ENCODE data around the gene ZNF830.

Gene ZNF830, protein sequence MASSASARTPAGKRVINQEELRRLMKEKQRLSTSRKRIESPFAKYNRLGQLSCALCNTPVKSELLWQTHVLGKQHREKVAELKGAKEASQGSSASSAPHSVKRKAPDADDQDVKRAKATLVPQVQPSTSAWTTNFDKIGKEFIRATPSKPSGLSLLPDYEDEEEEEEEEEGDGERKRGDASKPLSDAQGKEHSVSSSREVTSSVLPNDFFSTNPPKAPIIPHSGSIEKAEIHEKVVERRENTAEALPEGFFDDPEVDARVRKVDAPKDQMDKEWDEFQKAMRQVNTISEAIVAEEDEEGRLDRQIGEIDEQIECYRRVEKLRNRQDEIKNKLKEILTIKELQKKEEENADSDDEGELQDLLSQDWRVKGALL

DNA sequence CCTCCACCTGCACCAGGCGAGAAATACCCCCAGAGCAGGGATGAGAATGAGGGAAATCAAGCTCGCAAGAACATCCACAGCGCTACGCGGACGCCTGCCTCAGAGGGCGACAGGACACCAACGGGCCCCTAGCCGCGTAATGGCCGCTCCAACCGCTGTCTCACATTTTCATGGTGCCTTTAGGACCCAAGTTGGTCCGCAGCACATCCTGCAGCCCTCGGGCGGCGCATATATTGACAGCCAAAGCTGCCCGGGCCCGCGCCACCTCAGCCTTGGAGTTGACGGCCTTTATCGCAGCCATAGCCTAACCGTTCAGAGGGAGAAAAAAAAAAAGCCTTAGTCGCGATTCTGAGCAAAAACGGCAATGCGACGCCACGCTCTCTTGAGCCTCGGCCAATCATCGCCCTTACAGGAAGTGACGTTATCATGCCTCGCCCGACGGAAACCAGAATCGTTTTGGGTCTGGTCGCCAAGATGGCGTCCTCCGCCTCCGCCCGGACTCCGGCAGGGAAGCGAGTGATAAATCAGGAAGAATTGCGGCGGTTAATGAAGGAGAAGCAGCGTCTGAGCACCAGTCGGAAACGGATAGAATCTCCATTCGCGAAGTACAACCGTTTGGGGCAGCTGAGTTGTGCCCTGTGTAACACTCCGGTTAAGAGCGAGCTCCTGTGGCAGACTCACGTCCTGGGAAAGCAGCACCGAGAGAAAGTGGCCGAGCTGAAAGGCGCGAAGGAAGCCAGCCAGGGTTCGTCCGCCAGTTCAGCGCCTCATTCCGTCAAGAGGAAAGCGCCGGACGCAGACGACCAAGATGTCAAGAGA lies at the start of gene ZNF830, which contains the start of gene CCT6B:
Gene ZNF830 (plus strand): TSS at position 448 of the 819 bp plus-strand sequence. CDS start 27 bp downstream, at position 475.
Gene CCT6B (minus strand): TSS at position 368 of the 819 bp plus-strand sequence. CDS start 67 bp downstream, at position 301.
- TF ChIP-seq GATA2 (IDR thresholded peaks at IDR 0.05; ENCODE audit: low read depth, low read length) (no peak), GATA3 (IDR thresholded peaks at IDR 0.05; ENCODE audit: low read depth, low read length) (no peak)

DNA sequence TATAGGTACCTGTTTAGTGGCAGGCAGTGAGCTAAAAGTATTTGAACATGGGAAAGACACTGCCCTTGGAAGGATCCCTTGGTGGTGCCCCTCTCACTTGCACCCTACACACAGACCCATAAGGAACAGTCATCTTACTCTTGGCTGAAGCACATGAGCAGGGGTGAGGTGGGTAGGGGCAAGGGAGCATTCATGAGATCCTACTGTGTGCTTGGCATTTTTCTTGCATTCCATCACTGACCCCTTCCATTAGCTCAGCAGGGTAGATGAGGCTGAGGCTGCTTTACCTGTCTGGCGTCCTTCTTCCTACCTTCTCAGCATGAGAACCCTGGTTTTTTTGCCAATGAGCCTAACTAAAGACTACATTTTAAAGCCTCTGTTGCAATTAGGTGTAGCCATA lies 48.3 kb upstream of the ZNF830 start:
- TF ChIP-seq GATA2 (IDR thresholded peaks at IDR 0.05; ENCODE audit: low read depth, low read length) (no peak), GATA3 (IDR thresholded peaks at IDR 0.05; ENCODE audit: low read depth, low read length) (no peak)

DNA sequence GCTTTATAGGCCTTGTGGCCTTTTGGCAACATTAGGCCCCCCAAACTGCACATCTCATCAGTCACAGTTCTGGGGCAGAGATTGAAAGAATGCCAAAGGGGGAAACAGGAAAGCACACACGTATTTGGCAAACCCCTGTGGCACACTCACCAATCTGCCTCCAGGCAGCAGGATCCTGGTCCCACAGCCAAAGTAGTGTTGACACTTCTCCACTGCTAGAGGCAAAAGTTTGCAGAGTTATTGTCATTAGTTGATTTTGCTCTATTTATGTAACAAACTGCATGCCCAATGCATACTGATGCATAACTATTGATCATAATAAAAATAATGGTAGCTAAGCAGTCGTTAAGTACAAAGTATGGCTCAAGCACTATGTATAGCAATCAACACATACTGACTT lies 45.2 kb upstream of the ZNF830 start:
- TF ChIP-seq GATA2 (IDR thresholded peaks at IDR 0.05; ENCODE audit: low read depth, low read length), result no peak
- no peak for TF ChIP-seq GATA3 (IDR thresholded peaks at IDR 0.05; ENCODE audit: low read depth, low read length)

DNA sequence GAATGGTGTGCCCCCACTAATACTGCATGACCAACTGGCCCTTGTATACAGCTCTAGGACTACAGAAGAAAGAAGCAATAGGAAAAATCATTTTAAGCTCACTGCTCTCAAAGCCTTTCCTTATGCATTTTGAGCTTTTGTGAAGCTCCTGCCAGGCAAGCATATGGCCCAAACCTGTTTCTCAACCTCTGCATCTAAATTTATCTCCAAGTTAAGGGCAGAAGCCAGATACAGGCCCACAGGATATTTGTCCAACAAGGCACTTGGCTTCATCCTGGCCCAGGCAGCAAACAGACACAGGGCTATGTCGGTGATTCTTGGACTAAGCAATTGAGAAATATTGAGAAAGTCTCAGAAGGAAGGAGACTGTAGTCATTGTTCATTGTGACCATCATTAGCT lies 44.0 kb upstream of the ZNF830 start:
- TF ChIP-seq GATA2 (IDR thresholded peaks at IDR 0.05; ENCODE audit: low read depth, low read length) (no peak), GATA3 (IDR thresholded peaks at IDR 0.05; ENCODE audit: low read depth, low read length) (no peak)

DNA sequence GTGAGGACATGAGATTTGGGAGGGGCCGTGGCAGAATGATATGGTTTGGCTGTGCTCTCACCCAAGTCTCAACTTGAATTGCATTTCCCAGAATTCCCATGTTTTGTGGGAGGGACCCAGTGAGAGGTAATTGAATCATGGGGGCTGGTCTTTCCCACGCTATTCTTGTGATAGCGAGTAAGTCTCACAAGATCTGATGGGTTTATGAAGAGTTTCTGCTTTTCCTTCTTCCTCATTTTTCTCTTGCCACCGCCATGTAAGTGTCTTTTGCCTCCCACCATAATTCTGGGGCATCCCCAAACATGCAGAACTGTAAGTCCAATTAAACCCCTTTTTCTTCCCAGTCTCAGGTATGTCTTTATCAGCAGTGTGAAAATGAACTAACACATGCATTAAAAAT lies 40.7 kb upstream of the ZNF830 start:
- no peak for TF ChIP-seq GATA2 (IDR thresholded peaks at IDR 0.05; ENCODE audit: low read depth, low read length)
- no peak for TF ChIP-seq GATA3 (IDR thresholded peaks at IDR 0.05; ENCODE audit: low read depth, low read length)

DNA sequence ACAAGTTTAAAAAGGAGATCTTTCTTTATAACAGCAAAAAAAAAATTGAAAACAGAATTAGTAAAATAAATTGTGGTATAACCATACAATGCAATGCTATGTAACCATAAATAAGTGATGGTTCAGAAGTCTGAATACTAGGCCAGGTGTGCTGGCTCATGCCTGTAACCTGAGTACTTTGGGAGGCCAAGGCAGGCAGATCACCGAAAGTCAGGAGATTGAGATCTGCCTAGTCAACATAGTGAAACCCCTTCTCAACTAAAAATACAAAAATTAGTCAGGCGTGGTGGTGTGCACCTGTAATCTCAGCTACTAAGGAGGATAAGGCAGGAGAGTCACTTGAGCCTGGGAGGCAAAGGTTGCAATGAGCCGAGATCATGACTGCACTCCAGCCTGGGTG lies 34.7 kb upstream of the ZNF830 start:
- TF ChIP-seq GATA2 (IDR thresholded peaks at IDR 0.05; ENCODE audit: low read depth, low read length), result no peak
- TF ChIP-seq GATA3 (IDR thresholded peaks at IDR 0.05; ENCODE audit: low read depth, low read length), result no peak

DNA sequence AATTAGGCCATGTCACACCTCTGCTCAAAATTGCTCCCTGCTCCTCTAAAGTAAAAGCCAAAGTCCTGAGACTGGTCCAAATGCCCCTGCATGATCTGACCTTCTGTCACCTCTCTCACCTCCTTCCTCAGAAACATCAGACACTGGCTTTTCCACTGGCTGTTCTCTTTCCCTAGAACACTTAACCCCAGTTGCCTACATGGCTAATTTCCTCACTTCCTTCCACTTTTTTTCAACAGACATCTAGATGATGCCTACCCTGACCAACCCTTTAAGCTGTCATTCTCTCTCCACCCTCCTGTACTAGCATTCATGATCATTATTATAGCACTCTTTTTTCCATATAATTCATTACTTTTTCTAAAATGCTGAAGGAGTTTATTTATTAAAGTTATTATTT lies 31.1 kb upstream of the ZNF830 start:
- TF ChIP-seq GATA2 (IDR thresholded peaks at IDR 0.05; ENCODE audit: low read depth, low read length) (no peak), GATA3 (IDR thresholded peaks at IDR 0.05; ENCODE audit: low read depth, low read length) (no peak)

DNA sequence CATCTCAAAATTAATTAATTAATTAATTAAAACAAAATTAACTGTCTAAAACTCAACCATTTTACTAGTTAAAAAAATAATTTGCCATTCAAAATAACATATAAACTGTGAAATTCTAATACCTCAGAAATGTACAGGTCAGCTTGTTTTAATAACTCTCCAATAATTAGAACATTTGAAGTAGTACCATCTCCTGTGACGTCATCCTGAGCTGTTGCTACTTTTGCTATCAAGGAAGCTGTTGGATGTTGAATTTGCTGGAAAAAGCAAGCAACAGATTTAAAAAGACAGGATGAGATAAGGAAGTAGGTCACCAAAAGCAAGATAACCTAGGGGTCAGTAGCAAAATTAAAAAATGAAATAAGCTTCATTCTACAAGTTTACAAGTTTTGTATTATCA lies 2.9 kb upstream of the ZNF830 start:
- TF ChIP-seq GATA2 (IDR thresholded peaks at IDR 0.05; ENCODE audit: low read depth, low read length) (no peak), GATA3 (IDR thresholded peaks at IDR 0.05; ENCODE audit: low read depth, low read length) (no peak)

DNA sequence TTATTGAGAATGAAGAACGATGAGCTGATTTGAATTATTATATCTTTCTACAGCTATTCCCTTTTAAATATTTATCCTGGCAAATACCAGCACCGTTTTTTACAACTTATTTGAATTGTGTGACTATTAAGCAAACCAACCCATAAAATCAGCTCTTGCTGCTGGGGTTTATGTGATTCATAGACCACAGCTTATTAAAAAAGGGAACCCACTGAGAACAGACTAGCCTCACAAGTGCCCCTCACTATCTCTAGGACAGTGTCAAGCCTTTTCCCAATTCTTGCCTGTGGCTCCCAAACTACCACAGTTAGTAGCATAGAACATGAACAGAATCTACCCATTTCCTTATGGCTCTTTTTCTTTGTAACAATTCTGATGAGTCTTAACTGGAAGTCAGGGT lies 12.8 kb downstream of the ZNF830 start:
- TF ChIP-seq GATA2 (IDR thresholded peaks at IDR 0.05; ENCODE audit: low read depth, low read length) (no peak), GATA3 (IDR thresholded peaks at IDR 0.05; ENCODE audit: low read depth, low read length) (no peak)

DNA sequence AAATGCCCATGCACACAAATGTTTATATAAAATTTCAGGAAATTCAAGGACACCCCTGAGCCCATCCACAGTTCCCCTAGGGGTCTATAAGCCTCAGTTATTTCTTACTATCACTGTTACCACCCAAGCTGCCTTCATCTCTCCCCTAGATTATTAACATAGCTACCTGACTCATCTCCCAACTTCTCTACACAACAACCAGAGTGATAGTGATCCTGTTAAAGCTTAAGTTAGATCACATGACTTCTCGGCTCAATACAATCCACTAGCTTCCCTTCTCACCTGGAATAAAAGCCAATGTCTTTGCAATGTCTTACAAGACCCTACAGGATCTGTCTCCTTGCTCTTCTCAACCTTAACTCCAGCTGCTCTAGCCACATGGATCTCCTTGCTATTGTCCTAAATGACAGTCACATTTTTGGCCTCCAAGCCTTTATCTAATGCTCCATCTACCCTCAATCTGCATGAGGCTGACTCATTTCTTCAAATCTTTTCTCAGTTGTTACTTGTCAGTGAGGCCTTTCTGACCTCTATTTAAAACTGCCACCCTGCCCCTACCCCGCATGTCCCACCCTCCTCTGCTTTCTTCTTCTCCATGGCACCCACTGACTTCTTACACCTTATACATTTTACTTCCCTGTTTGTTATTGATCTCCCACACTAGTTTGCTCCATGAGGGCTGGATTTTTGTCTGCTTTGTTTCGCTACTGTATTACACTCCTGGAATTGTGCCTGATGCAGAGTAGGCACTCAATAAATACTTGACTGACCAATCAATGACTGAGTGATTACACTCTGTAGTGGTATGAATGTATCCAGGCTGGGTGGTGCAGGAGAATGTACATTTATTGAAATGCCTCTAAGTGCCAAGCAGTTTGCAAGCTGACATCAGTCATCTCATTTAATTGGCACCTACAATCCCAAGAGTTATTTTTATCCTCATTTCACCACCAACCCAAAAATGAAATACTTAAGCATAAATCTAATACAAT lies 13.8 kb downstream of the ZNF830 start:
- TF ChIP-seq GATA2 (IDR thresholded peaks at IDR 0.05; ENCODE audit: low read depth, low read length), result peak; percentile 9; the same call in 1 of the 2 replicates
- no peak for TF ChIP-seq GATA3 (IDR thresholded peaks at IDR 0.05; ENCODE audit: low read depth, low read length)

DNA sequence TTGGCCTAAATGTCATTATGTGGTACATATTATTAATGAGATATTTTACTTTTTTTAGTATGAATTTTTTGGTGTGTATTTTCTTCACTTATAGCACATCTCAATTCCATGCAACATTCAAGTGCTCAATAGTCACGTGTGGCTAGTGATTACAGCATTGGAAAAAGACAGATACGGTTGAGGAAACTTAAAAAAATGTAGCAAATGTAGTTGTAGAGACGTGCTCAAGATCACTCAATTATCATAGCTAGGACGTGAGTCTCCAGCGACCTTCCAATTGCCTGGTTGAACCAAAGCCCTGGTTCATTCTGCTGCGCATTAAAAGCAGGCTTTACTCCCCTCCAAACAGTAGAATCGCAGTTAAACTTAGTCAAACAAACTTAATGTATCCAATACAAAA lies 17.8 kb downstream of the ZNF830 start:
- TF ChIP-seq GATA2 (IDR thresholded peaks at IDR 0.05; ENCODE audit: low read depth, low read length) (no peak), GATA3 (IDR thresholded peaks at IDR 0.05; ENCODE audit: low read depth, low read length) (no peak)

DNA sequence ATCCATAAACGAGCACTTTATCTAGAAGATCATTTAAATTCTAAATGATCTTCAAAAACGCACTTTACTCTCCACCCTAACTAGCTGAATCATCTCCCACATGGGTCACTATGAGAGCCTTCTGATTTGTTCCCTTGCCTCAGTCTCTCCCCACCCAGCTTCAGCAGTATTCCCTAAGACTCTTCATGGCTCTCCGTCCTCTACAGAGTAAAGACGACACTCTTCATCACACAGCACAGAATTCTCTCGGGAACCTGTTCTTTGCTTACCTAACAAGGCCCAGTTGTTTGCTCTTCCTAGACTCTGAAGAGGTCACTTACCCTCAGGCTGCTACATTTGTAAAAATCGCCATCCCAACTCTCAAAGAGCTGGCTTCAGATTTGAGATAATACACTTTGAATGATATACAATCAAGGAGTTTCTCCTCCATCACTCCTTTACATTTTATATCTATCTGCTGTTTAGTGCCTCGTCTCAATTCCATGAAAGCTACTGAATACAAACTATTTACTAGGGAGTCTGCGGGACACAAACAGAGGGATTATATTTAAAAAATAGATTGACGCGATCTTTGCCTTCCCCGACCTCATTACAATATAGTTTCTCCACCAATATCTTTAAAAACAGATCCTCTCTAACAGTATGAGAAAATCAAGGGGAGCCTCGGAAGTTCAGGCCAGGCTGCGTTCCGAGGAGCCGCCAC lies 18.5 kb downstream of the ZNF830 start:
- TF ChIP-seq GATA2 (IDR thresholded peaks at IDR 0.05; ENCODE audit: low read depth, low read length), result no peak; the same call in 1 of the 2 replicates
- no peak for TF ChIP-seq GATA3 (IDR thresholded peaks at IDR 0.05; ENCODE audit: low read depth, low read length)

DNA sequence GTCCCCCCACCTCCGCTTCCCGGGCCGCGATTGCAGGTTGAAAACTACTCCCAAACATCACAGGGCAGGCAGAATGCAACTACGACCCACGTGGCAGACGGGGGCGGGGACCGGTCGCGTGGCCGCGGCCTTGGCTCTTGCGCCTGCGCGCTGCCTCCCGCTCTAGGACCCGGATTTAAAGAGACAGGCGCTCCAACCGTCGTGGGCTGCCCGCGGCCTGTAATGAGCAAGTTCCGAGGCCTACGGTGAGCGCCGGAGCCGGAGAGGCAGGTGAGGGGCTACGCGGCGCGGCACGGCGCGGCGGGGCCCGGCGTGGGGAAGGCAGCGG lies 19.0 kb downstream of the ZNF830 start, which contains the start of gene LIG3:
Gene LIG3 (plus strand): TSS at position 160 of the 328 bp plus-strand sequence. CDS start 2,494 bp downstream, outside the sequence.
- no peak for TF ChIP-seq GATA2 (IDR thresholded peaks at IDR 0.05; ENCODE audit: low read depth, low read length)
- TF ChIP-seq GATA3 (IDR thresholded peaks at IDR 0.05; ENCODE audit: low read depth, low read length), result no peak

Data from SH-SY5Y (cell line).